ENCODE measurements around the gene GRID1.

- TF ChIP-seq, protein P1, sequence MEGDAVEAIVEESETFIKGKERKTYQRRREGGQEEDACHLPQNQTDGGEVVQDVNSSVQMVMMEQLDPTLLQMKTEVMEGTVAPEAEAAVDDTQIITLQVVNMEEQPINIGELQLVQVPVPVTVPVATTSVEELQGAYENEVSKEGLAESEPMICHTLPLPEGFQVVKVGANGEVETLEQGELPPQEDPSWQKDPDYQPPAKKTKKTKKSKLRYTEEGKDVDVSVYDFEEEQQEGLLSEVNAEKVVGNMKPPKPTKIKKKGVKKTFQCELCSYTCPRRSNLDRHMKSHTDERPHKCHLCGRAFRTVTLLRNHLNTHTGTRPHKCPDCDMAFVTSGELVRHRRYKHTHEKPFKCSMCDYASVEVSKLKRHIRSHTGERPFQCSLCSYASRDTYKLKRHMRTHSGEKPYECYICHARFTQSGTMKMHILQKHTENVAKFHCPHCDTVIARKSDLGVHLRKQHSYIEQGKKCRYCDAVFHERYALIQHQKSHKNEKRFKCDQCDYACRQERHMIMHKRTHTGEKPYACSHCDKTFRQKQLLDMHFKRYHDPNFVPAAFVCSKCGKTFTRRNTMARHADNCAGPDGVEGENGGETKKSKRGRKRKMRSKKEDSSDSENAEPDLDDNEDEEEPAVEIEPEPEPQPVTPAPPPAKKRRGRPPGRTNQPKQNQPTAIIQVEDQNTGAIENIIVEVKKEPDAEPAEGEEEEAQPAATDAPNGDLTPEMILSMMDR (IDR thresholded peaks at IDR 0.05), result no peak
- TF ChIP-seq ZFX (IDR thresholded peaks at IDR 0.05; ENCODE audit: borderline replicate concordance), result no peak
These were observed 38.5 kb downstream of the GRID1 start for GRCh38 chr10:86327954-86328725.

Data from 22Rv1 (cell line).